Liver (tissue), 9 donors: ENCODE measurements around the gene CEP85L. TPM values are rescaled to one million over a fixed set of nuclear protein-coding genes. Genes with fewer than 3 reads are reported as not detected.

Experiments used
- DNase-seq: peaks from one replicate; pipeline ENCODE4 v3.0.0-alpha.2; 2017; ENCODE audit warnings: low spot score
- H3K27ac ChIP-seq, 2 donors: one replicate each; pipeline ENCODE4 v1.7.0; 2013; ENCODE audit warnings: inconsistent platforms in 2 of 2, low read length in 2 of 2, control low read depth in 1 of 2, low read depth in 1 of 2, mild to moderate bottlenecking in 1 of 2
- H3K27me3 ChIP-seq, 4 donors: one replicate each; pipeline versions ENCODE4 v1.6.1 to v1.7.0; 2013; ENCODE audit warnings: low read length in 3 of 4, inconsistent platforms in 1 of 4, mild to moderate bottlenecking in 1 of 4, moderate library complexity in 1 of 4; ENCODE audit not compliant: control insufficient read depth in 4 of 4, insufficient read depth in 4 of 4
- H3K36me3 ChIP-seq, 4 donors: one replicate each; pipeline versions ENCODE4 v1.6.1 to v1.7.0; 2013; ENCODE audit warnings: low read length in 3 of 4, mild to moderate bottlenecking in 3 of 4, low read depth in 1 of 4, moderate library complexity in 1 of 4; ENCODE audit not compliant: control insufficient read depth in 4 of 4, insufficient read depth in 3 of 4
- H3K4me1 ChIP-seq, 4 donors: one replicate each; pipeline versions ENCODE4 v1.6.1 to v1.7.0; 2013; ENCODE audit warnings: low read length in 3 of 4, mild to moderate bottlenecking in 3 of 4, moderate library complexity in 1 of 4; ENCODE audit not compliant: control insufficient read depth in 4 of 4, insufficient read depth in 4 of 4
- H3K4me3 ChIP-seq, 3 donors: one replicate each; pipeline versions ENCODE4 v1.6.1 to v1.7.0; 2013; ENCODE audit warnings: low read length in 3 of 3, control low read depth in 1 of 3, low read depth in 1 of 3, mild to moderate bottlenecking in 1 of 3
- H3K9ac ChIP-seq, 2 donors: one replicate each; pipeline ENCODE4 v1.7.0; 2013; ENCODE audit warnings: low read length in 2 of 2, mild to moderate bottlenecking in 2 of 2, moderate library complexity in 2 of 2, control low read depth in 1 of 2, low read depth in 1 of 2
- H3K9me3 ChIP-seq, 4 donors: one replicate each; pipeline versions ENCODE4 v1.6.1 to v1.7.0; 2013; ENCODE audit warnings: low read length in 3 of 4; ENCODE audit not compliant: control insufficient read depth in 4 of 4
- ATF3 ChIP-seq: IDR thresholded peaks from 2 replicates; pipeline ENCODE4 v1.6.1; 2016; ENCODE audit warnings: antibody characterized with exemption
- CTCF ChIP-seq: fragments of 150-350 bp; IDR thresholded peaks from 2 replicates; pipeline ENCODE4 v1.5.1; 2017; ENCODE audit warnings: improper control_type of control experiment, low read depth, low read length; ENCODE audit not compliant: missing input control
- EGR1 ChIP-seq, 2 donors: IDR thresholded peaks; 2 replicates each; pipeline ENCODE4 v1.6.1; 2016 to 2018; ENCODE audit warnings: antibody characterized with exemption in 2 of 2, low read depth in 2 of 2
- FOXA2 ChIP-seq: IDR thresholded peaks from 2 replicates; pipeline ENCODE4 v1.6.1; 2016; ENCODE audit warnings: antibody characterized with exemption
- GABPA ChIP-seq, 2 donors: IDR thresholded peaks in 1 of 2; conservative IDR thresholded peaks in 1 of 2; 2 replicates each; pipeline ENCODE4 v1.6.1; 2016; ENCODE audit warnings: antibody characterized with exemption in 2 of 2, mild to moderate bottlenecking in 1 of 2, moderate library complexity in 1 of 2
- HNF4A ChIP-seq, 2 donors: conservative IDR thresholded peaks; 2 replicates each; pipeline ENCODE4 v1.6.1; 2016; ENCODE audit warnings: antibody characterized with exemption in 2 of 2, mild to moderate bottlenecking in 2 of 2
- HNF4G ChIP-seq: IDR thresholded peaks from 2 replicates; pipeline ENCODE4 v1.6.1; 2016; ENCODE audit warnings: antibody characterized with exemption
- JUND ChIP-seq, 2 donors: IDR thresholded peaks; 2 replicates each; pipeline ENCODE4 v1.6.1; 2016; ENCODE audit warnings: antibody characterized with exemption in 2 of 2
- MAX ChIP-seq: IDR thresholded peaks from 2 replicates; pipeline ENCODE4 v1.6.1; 2016; ENCODE audit warnings: antibody characterized with exemption
- NR2F2 ChIP-seq: IDR thresholded peaks from 2 replicates; pipeline ENCODE4 v1.6.1; 2016; ENCODE audit warnings: antibody characterized with exemption
- RAD21 ChIP-seq, 2 donors: IDR thresholded peaks; 2 replicates each; pipeline ENCODE4 v1.6.1; 2016; ENCODE audit warnings: antibody characterized with exemption in 2 of 2, mild to moderate bottlenecking in 2 of 2
- REST ChIP-seq: IDR thresholded peaks from 2 replicates; pipeline ENCODE4 v1.6.1; 2016; ENCODE audit warnings: antibody characterized with exemption, mild to moderate bottlenecking
- SP1 ChIP-seq: IDR thresholded peaks from 2 replicates; pipeline ENCODE4 v1.6.1; 2018; ENCODE audit warnings: antibody characterized with exemption, mild to moderate bottlenecking
- TAF1 ChIP-seq: conservative IDR thresholded peaks from 2 replicates; pipeline ENCODE4 v1.6.1; 2016; ENCODE audit warnings: antibody characterized with exemption, mild to moderate bottlenecking
- YY1 ChIP-seq: IDR thresholded peaks from 2 replicates; pipeline ENCODE4 v1.6.1; 2016; ENCODE audit warnings: antibody characterized with exemption, mild to moderate bottlenecking
- ZBTB33 ChIP-seq: IDR thresholded peaks from 2 replicates; pipeline ENCODE4 v1.6.1; 2016; ENCODE audit warnings: antibody characterized with exemption
- WGBS: extraction: QIAGEN DNeasy Blood & Tissue Kit; methylation state at CpG from one replicate; pipeline ENCODE4 v1.1.7; 2013; 5-methylcytosine and 5-hydroxymethylcytosine counted together
- polyA plus RNA-seq, 2 donors: library from polyadenylated mRNA; stranded (reverse) in 1 of 2; unstranded in 1 of 2; fragments of 200-250 nt in 1 of 2; fragments of >200 nt in 1 of 2; fragmentation: Nextera tagmentation in 1 of 2; extraction: Ambion mirVana in 1 of 2; gene quantifications; one replicate each; pipeline versions ENCODE4 v1.2.1 to v1.2.3, GENCODE V29; 2013 to 2015
- total RNA-seq, 2 donors: library from RNA; depleted of rRNA; stranded (reverse); fragments of >200 nt; gene quantifications; one replicate each; pipeline ENCODE4 v1.2.3, GENCODE V29; 2014
- donor health status: healthy.
- donor health status: healthy.
- donor health status: healthy.
- donor health status: healthy.
- donor health status: healthy.

CEP85L gene
- total and polyA plus RNA-seq, 4 donors, result 0.40 to 6.4 (median 2.3) TPM

GRCh38 chr6:118535176-118535844, 116.1 kb downstream of the CEP85L start (continued):
- TF ChIP-seq ZBTB33, result no peak
- no peak for TF ChIP-seq HNF4A (conservative IDR thresholded peaks at IDR 0.05)
- no peak for TF ChIP-seq TAF1
- no peak for TF ChIP-seq JUND (IDR thresholded peaks at IDR 0.05)
- TF ChIP-seq YY1, result no peak
- no peak for TF ChIP-seq ATF3
- TF ChIP-seq SP1, result no peak
- no peak for TF ChIP-seq GABPA (IDR thresholded peaks at IDR 0.05 in 1 of 2, conservative IDR thresholded peaks at IDR 0.05 in 1 of 2)
- TF ChIP-seq EGR1 (IDR thresholded peaks at IDR 0.05; ENCODE audit: low read depth in 2 of 2), result no peak

- no peaks in the 10 kb centered on the region for H3K27me3 ChIP-seq
- H3K27ac ChIP-seq, result no peak overlapping the region
- no peaks in the 10 kb centered on the region for H3K36me3 ChIP-seq
- TF ChIP-seq ZBTB33, result no peak
- H3K4me1 ChIP-seq, result no peaks in the 10 kb centered on the region
- no peak overlapping the region for H3K9ac ChIP-seq
- DNase-seq, result no peak
- no peak overlapping the region for H3K4me3 ChIP-seq
- peaks cover 0 to 2% (median 0%) of the 10 kb centered on the region in 4 donors for H3K9me3 ChIP-seq
- WGBS, result 94% methylated on average over 2 of the region's 2 CpGs
Measured at GRCh38 chr6:118530942-118531341, 120.4 kb downstream of the CEP85L start.

- H3K4me3 ChIP-seq, result no peak overlapping the region
- 85% methylated on average over 2 of the region's 2 CpGs for WGBS
Measured at GRCh38 chr6:118529756-118530155, 121.6 kb downstream of the CEP85L start.

More at GRCh38 chr6:118529756-118530155, 121.6 kb downstream of the CEP85L start:
- no peak overlapping the region for H3K27ac ChIP-seq
- no peaks in the 10 kb centered on the region for H3K4me1 ChIP-seq
- H3K36me3 ChIP-seq, result no peaks in the 10 kb centered on the region
- DNase-seq, result no peak
- H3K27me3 ChIP-seq, result no peaks in the 10 kb centered on the region
- TF ChIP-seq FOXA2, result no peak
- TF ChIP-seq HNF4A (conservative IDR thresholded peaks at IDR 0.05), result no peak
- TF ChIP-seq MAX, result no peak
- TF ChIP-seq CTCF, result no peak
- TF ChIP-seq REST, result no peak
- no peak for TF ChIP-seq EGR1 (IDR thresholded peaks at IDR 0.05; ENCODE audit: low read depth in 2 of 2)
- no peak for TF ChIP-seq ZBTB33
- no peak for TF ChIP-seq HNF4G
- TF ChIP-seq RAD21 (IDR thresholded peaks at IDR 0.05), result no peak
- TF ChIP-seq TAF1, result no peak
- no peak for TF ChIP-seq NR2F2
- no peak for TF ChIP-seq JUND (IDR thresholded peaks at IDR 0.05)
- TF ChIP-seq SP1, result no peak
- H3K9ac ChIP-seq, result no peak overlapping the region
- peaks cover 0 to 2% (median 0%) of the 10 kb centered on the region in 4 donors for H3K9me3 ChIP-seq
